ENCODE data around the gene GPR62. TPM values are rescaled to one million over a fixed set of nuclear protein-coding genes. Genes with fewer than 3 reads are reported as not detected.

GPR62 gene
- total and polyA plus RNA-seq, 2 experiments from 2014 or later = 0.10 to 0.38 TPM

- no peaks in the 10 kb centered on the region for H3K27me3 ChIP-seq (ENCODE audit: insufficient read depth)
- Mint-ChIP-seq H3K27ac (no peak overlapping the region), H3K4me3 (peak overlapping the region; percentile 92), H3K27me3 (ENCODE audit: insufficient read depth, low read depth, poor library complexity) (peaks cover 21% of the 10 kb centered on the region), H3K4me1 (peaks cover 18% of the 10 kb centered on the region), H3K36me3 (ENCODE audit: low read depth) (peaks cover 48% of the 10 kb centered on the region), H3K9me3 (no peaks in the 10 kb centered on the region)
- ATAC-seq (peak; percentile 2; the same call in 2 of the 3 replicates), DNase-seq (ENCODE audit: low spot score) (no peak)
- H3K4me1 ChIP-seq (ENCODE audit: insufficient read depth) = peaks cover 9% of the 10 kb centered on the region; the same call in 1 of the 2 replicates
- TF ChIP-seq STAT1 (IDR thresholded peaks at IDR 0.05; ENCODE audit: unreplicated experiment) = no peak
- no peak for TF ChIP-seq CTCF (conservative IDR thresholded peaks at IDR 0.05; ENCODE audit: low read depth in 2 of 2)
- TF ChIP-seq NANOG (IDR thresholded peaks at IDR 0.05; ENCODE audit: borderline replicate concordance) = no peak
- no peak for TF ChIP-seq JUNB (IDR thresholded peaks at IDR 0.05; ENCODE audit: unreplicated experiment)
- no peak for TF ChIP-seq EZH2 (IDR thresholded peaks at IDR 0.05; ENCODE audit: low read depth, unreplicated experiment)
- TF ChIP-seq ETS1 (IDR thresholded peaks at IDR 0.05) = no peak
- peaks cover 6% of the 10 kb centered on the region; the same call in 1 of the 2 replicates for H3K36me3 ChIP-seq (ENCODE audit: insufficient read depth)
- H3K27ac ChIP-seq (ENCODE audit: low read depth) = no peak overlapping the region
- H3K9me2 ChIP-seq (ENCODE audit: insufficient read depth) = no peaks in the 10 kb centered on the region
- peak overlapping the region; percentile 99 for H3K4me3 ChIP-seq
- H3F3A ChIP-seq (replicated peaks; ENCODE audit: low read depth) = 0 out of 2 replicates have a peak, but pooled peaks cover 2% of the 10 kb centered on the region
- H3K79me2 ChIP-seq (replicated peaks; ENCODE audit: insufficient read depth) = peaks cover 25% of the 10 kb centered on the region
- no peak overlapping the region for H2AFZ ChIP-seq
- peaks cover 12% of the 10 kb centered on the region for H4K20me1 ChIP-seq (replicated peaks; ENCODE audit: insufficient read depth)
- peak overlapping the region; percentile 98 for H3K4me2 ChIP-seq
Measured at GRCh38 chr3:51940648-51941462, 14.3 kb upstream of the GPR62 start.

GRCh38 chr3:51941463-51941797 lies 13.8 kb upstream of the GPR62 start:
- H3K27me3 Mint-ChIP-seq (ENCODE audit: insufficient read depth, low read depth, poor library complexity) = peaks cover 22% of the 10 kb centered on the region
- Histone ChIP-seq H3K36me3 (ENCODE audit: insufficient read depth) (peaks cover 6% of the 10 kb centered on the region; the same call in 1 of the 2 replicates), H3K79me2 (replicated peaks; ENCODE audit: insufficient read depth) (peaks cover 25% of the 10 kb centered on the region), H2AFZ (no peak overlapping the region), H3K4me1 (ENCODE audit: insufficient read depth) (peaks cover 9% of the 10 kb centered on the region; the same call in 1 of the 2 replicates), H3K27me3 (ENCODE audit: insufficient read depth) (no peaks in the 10 kb centered on the region), H3K27ac (ENCODE audit: low read depth) (no peak overlapping the region), H4K20me1 (replicated peaks; ENCODE audit: insufficient read depth) (peaks cover 12% of the 10 kb centered on the region), H3K4me3 (peak overlapping the region; percentile 99), H3F3A (replicated peaks; ENCODE audit: low read depth) (0 out of 2 replicates have a peak, but pooled peaks cover 2% of the 10 kb centered on the region), H3K4me2 (peak overlapping the region; percentile 98), H3K9me2 (ENCODE audit: insufficient read depth) (no peaks in the 10 kb centered on the region)
- H3K27ac Mint-ChIP-seq = no peak overlapping the region
- H3K4me3 Mint-ChIP-seq = peak overlapping the region; percentile 92
- peaks cover 43% of the 10 kb centered on the region for H3K36me3 Mint-ChIP-seq (ENCODE audit: low read depth)
- no peak for TF ChIP-seq JUNB (IDR thresholded peaks at IDR 0.05; ENCODE audit: unreplicated experiment)
- no peak for TF ChIP-seq ZNF331 (CRISPR knock-in tag; IDR thresholded peaks at IDR 0.05; ENCODE audit: low read depth)
- no peak for TF ChIP-seq CREB1 (CRISPR knock-in tag; IDR thresholded peaks at IDR 0.05; ENCODE audit: low read depth)
- peaks cover 18% of the 10 kb centered on the region for H3K4me1 Mint-ChIP-seq
- H3K9me3 Mint-ChIP-seq = no peaks in the 10 kb centered on the region
- no peak for DNase-seq (ENCODE audit: low spot score)
- ATAC-seq = peak; percentile 27
